H1 (cell line): ENCODE results near the gene CSF3R. TPM values are rescaled to one million over a fixed set of nuclear protein-coding genes. Genes with fewer than 3 reads are reported as not detected.

Experiments used
- CTCF ChIA-PET: fragments of 300-600 bp; sonication (Branson Sonifier 250); formaldehyde crosslinking; loops from one replicate; lab custom pipeline; 2021; ENCODE audit not compliant: partially characterized antibody; lab: Charles Lee
- POLR2A ChIA-PET: fragments of 300-600 bp; sonication (Branson Sonifier 250); formaldehyde crosslinking; loops from one replicate; lab custom pipeline; 2021; ENCODE audit warnings: inconsistent platforms; ENCODE audit not compliant: partially characterized antibody; lab: Charles Lee
- DNase-seq, 2 experiments: peaks; one replicate each; pipeline versions ENCODE4 v3.0.0 to v3.0.0-alpha.2; 2010 to 2022; ENCODE audit warnings: low spot score in 2 of 2, low read depth in 1 of 2, mixed read lengths in 1 of 2
- FAIRE-seq: peaks from 2 replicates; lab custom pipeline; 2011; peaks lifted over from hg19 to GRCh38; lab: Jason Lieb, UNC
- H2AFZ ChIP-seq: 2 replicates; pipeline ENCODE4 v1.8.1; 2012; ENCODE audit warnings: low read length, inconsistent platforms
- H2AK5ac ChIP-seq: 2 replicates; pipeline ENCODE4 v1.6.1; 2013; ENCODE audit warnings: low read depth, low read length
- H2BK120ac ChIP-seq: replicated peaks from 2 replicates; pipeline ENCODE3; 2013; ENCODE audit warnings: low read depth, low read length, inconsistent platforms
- H2BK12ac ChIP-seq: 2 replicates; pipeline ENCODE4 v1.6.1; 2013; ENCODE audit warnings: low read depth, low read length
- H2BK15ac ChIP-seq: 2 replicates; pipeline ENCODE4 v1.6.1; 2013; ENCODE audit warnings: low read length
- H2BK20ac ChIP-seq: 2 replicates; pipeline ENCODE4 v1.6.1; 2013; ENCODE audit warnings: low read length
- H2BK5ac ChIP-seq: 2 replicates; pipeline ENCODE4 v1.6.1; 2013; ENCODE audit warnings: low read depth, low read length
- H3K14ac ChIP-seq: 2 replicates; pipeline ENCODE4 v1.6.1; 2013; ENCODE audit warnings: inconsistent platforms; ENCODE audit not compliant: insufficient read length
- H3K18ac ChIP-seq: 2 replicates; pipeline ENCODE4 v1.6.1; 2013; ENCODE audit warnings: low read length; ENCODE audit errors: extremely low read depth
- H3K23ac ChIP-seq: 2 replicates; pipeline ENCODE4 v1.6.1; 2013; ENCODE audit warnings: inconsistent platforms; ENCODE audit not compliant: insufficient read length
- H3K23me2 ChIP-seq: 2 replicates; pipeline ENCODE4 v1.6.1; 2013; ENCODE audit warnings: low read depth, low read length
- H3K27ac ChIP-seq: 2 replicates; pipeline ENCODE4 v1.6.1; 2011; ENCODE audit warnings: low read depth, low read length, inconsistent platforms
- H3K27me3 ChIP-seq, 4 experiments: replicated peaks in 1 of 4; 1 replicate in 1 of 4; 2 replicates in 3 of 4; pipeline versions ENCODE4 v1.6.1 to v1.8.1; 2011 to 2013; ENCODE audit warnings: low read length in 3 of 4, mild to moderate bottlenecking in 3 of 4, inconsistent platforms in 2 of 4, mixed read lengths in 2 of 4, moderate library complexity in 1 of 4; ENCODE audit not compliant: control insufficient read depth in 3 of 4, insufficient read depth in 3 of 4; ENCODE audit errors: extremely low read depth in 1 of 4
- H3K36me3 ChIP-seq, 4 experiments: 2 replicates each; pipeline versions ENCODE4 v1.6.1 to v1.8.1; 2011 to 2013; ENCODE audit warnings: mild to moderate bottlenecking in 4 of 4, low read length in 3 of 4, moderate library complexity in 2 of 4, control low read depth in 1 of 4, inconsistent platforms in 1 of 4; ENCODE audit not compliant: insufficient read depth in 4 of 4, control insufficient read depth in 2 of 4
- H3K4ac ChIP-seq: replicated peaks from 2 replicates; pipeline ENCODE3; 2013; ENCODE audit warnings: low read length, low read depth, mixed read lengths, inconsistent platforms; ENCODE audit not compliant: insufficient read length
- H3K4me1 ChIP-seq, 4 experiments: replicated peaks in 1 of 4; 1 replicate in 1 of 4; 2 replicates in 3 of 4; pipeline versions ENCODE4 v1.6.1 to v1.8.1; 2011 to 2013; ENCODE audit warnings: low read length in 3 of 4, inconsistent platforms in 2 of 4, mixed read lengths in 1 of 4; ENCODE audit not compliant: insufficient read depth in 4 of 4, control insufficient read depth in 3 of 4
- H3K4me2 ChIP-seq, 2 experiments: 2 replicates each; pipeline versions ENCODE4 v1.6.1 to v1.8.1; 2011 to 2013; ENCODE audit warnings: low read depth in 2 of 2, low read length in 2 of 2, control low read depth in 1 of 2, inconsistent platforms in 1 of 2, mild to moderate bottlenecking in 1 of 2; ENCODE audit not compliant: insufficient read depth in 1 of 2
- H3K4me3 ChIP-seq, 4 experiments: fragments of 200-600, 300-600 bp in 1 of 4; sonication (generic), shearing (Covaris generic), sonication (Bioruptor Twin) in 1 of 4; 2 replicates each; pipeline versions ENCODE4 v1.5.1 to v1.8.1; 2011 to 2016; ENCODE audit warnings: low read length in 4 of 4, low read depth in 3 of 4, control low read depth in 2 of 4, inconsistent platforms in 2 of 4, mild to moderate bottlenecking in 2 of 4, mixed read lengths in 1 of 4, moderate library complexity in 1 of 4; ENCODE audit not compliant: insufficient read depth in 2 of 4; ENCODE audit errors: extremely low read depth in 1 of 4
- H3K56ac ChIP-seq: replicated peaks from 2 replicates; pipeline ENCODE3; 2013; ENCODE audit warnings: low read depth, mild to moderate bottlenecking, mixed read lengths, low read length, inconsistent platforms; ENCODE audit not compliant: insufficient read length
- H3K79me1 ChIP-seq: 2 replicates; pipeline ENCODE4 v1.6.1; 2013; ENCODE audit warnings: low read depth, low read length, control low read depth
- H3K79me2 ChIP-seq, 2 experiments: 2 replicates each; pipeline versions ENCODE4 v1.6.1 to v1.8.1; 2012 to 2013; ENCODE audit warnings: low read length in 2 of 2, mild to moderate bottlenecking in 2 of 2, inconsistent platforms in 1 of 2; ENCODE audit not compliant: insufficient read depth in 2 of 2, control insufficient read depth in 1 of 2
- H3K9ac ChIP-seq, 4 experiments: replicated peaks in 1 of 4; 1 replicate in 1 of 4; 2 replicates in 3 of 4; pipeline versions ENCODE4 v1.6.1 to v1.8.1; 2011 to 2013; ENCODE audit warnings: low read depth in 3 of 4, low read length in 3 of 4, control low read depth in 2 of 4, mild to moderate bottlenecking in 2 of 4, moderate library complexity in 2 of 4, inconsistent platforms in 1 of 4; ENCODE audit errors: extremely low read depth in 1 of 4
- H3K9me3 ChIP-seq, 2 experiments: 2 replicates each; pipeline versions ENCODE4 v1.6.1 to v1.8.1; 2012 to 2013; ENCODE audit warnings: mild to moderate bottlenecking in 2 of 2, moderate library complexity in 2 of 2, control low read depth in 1 of 2, inconsistent platforms in 1 of 2, low read depth in 1 of 2, low read length in 1 of 2, mixed read lengths in 1 of 2; ENCODE audit not compliant: insufficient read depth in 2 of 2
- H4K20me1 ChIP-seq, 2 experiments: replicated peaks in 1 of 2; 2 replicates each; pipeline versions ENCODE3 to v1.8.1; 2011 to 2013; ENCODE audit warnings: inconsistent platforms in 2 of 2, low read length in 2 of 2, mild to moderate bottlenecking in 1 of 2; ENCODE audit not compliant: insufficient read depth in 2 of 2, control insufficient read depth in 1 of 2
- H4K5ac ChIP-seq: 2 replicates; pipeline ENCODE4 v1.6.1; 2013; ENCODE audit warnings: low read length, low read depth, mixed read lengths, inconsistent platforms; ENCODE audit not compliant: insufficient read length
- H4K8ac ChIP-seq: 2 replicates; pipeline ENCODE4 v1.8.0; 2013; ENCODE audit warnings: mild to moderate bottlenecking, moderate library complexity, low read length, inconsistent platforms; ENCODE audit not compliant: insufficient read depth; ENCODE audit errors: extremely low read depth
- H4K91ac ChIP-seq: replicated peaks from 2 replicates; pipeline ENCODE3; 2013; ENCODE audit warnings: low read length, mixed read lengths, inconsistent platforms; ENCODE audit not compliant: insufficient read length
- ASH2L ChIP-seq: fragments of 200-600, 300-600 bp; sonication (generic); IDR thresholded peaks from one replicate; pipeline ENCODE4 v1.7.1; 2017; ENCODE audit warnings: low read length
- ATF3 ChIP-seq: IDR thresholded peaks from 2 replicates; pipeline ENCODE4 v1.6.1; 2011; ENCODE audit warnings: low read depth, mild to moderate bottlenecking, low read length; ENCODE audit not compliant: insufficient read depth
- HDAC6 ChIP-seq: IDR thresholded peaks from one replicate; pipeline ENCODE4 v1.7.1; 2012; ENCODE audit warnings: low read depth, mild to moderate bottlenecking, inconsistent platforms, low read length, moderate library complexity
- JUN ChIP-seq: IDR thresholded peaks from 2 replicates; pipeline ENCODE4 v1.6.1; 2011; ENCODE audit warnings: low read depth, mild to moderate bottlenecking, improper control_type of control experiment, low read length
- JUND ChIP-seq: IDR thresholded peaks from 2 replicates; pipeline ENCODE4 v1.6.1; 2011; ENCODE audit warnings: mild to moderate bottlenecking, improper control_type of control experiment, low read length
- KDM5A ChIP-seq: fragments of 200-600 bp; IDR thresholded peaks from 2 replicates; pipeline ENCODE4 v1.7.1; 2012; ENCODE audit warnings: mild to moderate bottlenecking, low read length, inconsistent platforms, mixed read lengths
- MAFK ChIP-seq: IDR thresholded peaks from 2 replicates; pipeline ENCODE4 v1.6.1; 2012; ENCODE audit warnings: low read depth, mild to moderate bottlenecking, improper control_type of control experiment, low read length
- PHF8 ChIP-seq: fragments of 200-600 bp; sonication (generic); conservative IDR thresholded peaks from 2 replicates; pipeline ENCODE4 v1.7.1; 2012; ENCODE audit warnings: low read depth, mild to moderate bottlenecking, inconsistent platforms, low read length, moderate library complexity
- RBBP5 ChIP-seq: IDR thresholded peaks from 2 replicates; pipeline ENCODE4 v1.7.1; 2012; ENCODE audit warnings: low read depth, mild to moderate bottlenecking, inconsistent platforms, low read length, moderate library complexity, borderline replicate concordance
- RXRA ChIP-seq: IDR thresholded peaks from 2 replicates; pipeline ENCODE4 v1.6.1; 2011; ENCODE audit warnings: low read depth, mild to moderate bottlenecking, low read length, moderate library complexity; ENCODE audit not compliant: insufficient read depth
- SAP30 ChIP-seq: fragments of 300-600 bp; sonication (generic); IDR thresholded peaks from 2 replicates; pipeline ENCODE4 v1.7.1; 2012; ENCODE audit warnings: low read length, moderate library complexity, mild to moderate bottlenecking, inconsistent platforms; ENCODE audit not compliant: insufficient read depth, insufficient replicate concordance
- SIRT6 ChIP-seq: IDR thresholded peaks from one replicate; pipeline ENCODE4 v1.7.1; 2012; ENCODE audit warnings: low read length, inconsistent platforms
- SP4 ChIP-seq: IDR thresholded peaks from 2 replicates; pipeline ENCODE4 v1.6.1; 2012; ENCODE audit warnings: low read length, inconsistent platforms
- TBP ChIP-seq: IDR thresholded peaks from 2 replicates; pipeline ENCODE4 v1.6.1; 2011; ENCODE audit warnings: low read depth, low read length, improper control_type of control experiment
- WGBS, 2 experiments: shearing (Covaris generic) in 1 of 2; methylation state at CpG; one replicate each; pipeline versions ENCODE4 v1.1.6 to v1.1.7; 2013 to 2015; ENCODE audit warnings: low lambda C conversion rate in 2 of 2, mixed read lengths in 2 of 2, inconsistent platforms in 1 of 2, low coverage in 1 of 2, missing lambda C conversion rate in 1 of 2; ENCODE audit not compliant: insufficient replicate concordance in 2 of 2, insufficient coverage in 1 of 2, insufficient read length in 1 of 2; ENCODE audit errors: extremely low coverage in 1 of 2, missing lambda C conversion rate in 1 of 2; 5-methylcytosine and 5-hydroxymethylcytosine counted together
- polyA plus RNA-seq, 7 experiments: library from polyadenylated mRNA; depleted of rRNA in 3 of 7; stranded (reverse) in 5 of 7; unstranded in 2 of 7; fragments of >200 nt in 5 of 7; fragments of 200-250 nt in 2 of 7; gene quantifications; 1 replicate in 5 of 7; 2 replicates in 1 of 7; 4 replicates in 1 of 7; pipeline versions ENCODE4 v1.2.1 to v1.2.3, GENCODE V29; 2011 to 2013; ENCODE audit warnings: missing spikeins in 2 of 7, mixed read lengths in 2 of 7
- total RNA-seq: library from RNA; stranded (reverse); fragmentation: NEBNext Ultra II Directional; extraction: Animal tissue kit (Norgen Biotek cat#: 25700); gene quantifications from 2 replicates; pipeline ENCODE4 v1.2.1, GENCODE V29; 2021

The CSF3R gene
- total and polyA plus RNA-seq, 2 of the 8 experiments (the other 6 are each of a cell fraction or from before 2014, with no cell fraction given) = not detected

- no peak overlapping the region for H2BK12ac ChIP-seq
- no peaks in the 10 kb centered on the region for H4K20me1 ChIP-seq
- H2BK120ac ChIP-seq = no peak overlapping the region
- H4K8ac ChIP-seq = no peak overlapping the region
- no peak overlapping the region for H3K4me2 ChIP-seq
- H3K27ac ChIP-seq = no peak overlapping the region
- H3K9ac ChIP-seq = no peak overlapping the region
- CTCF ChIA-PET = no interaction called here
- H3K4ac ChIP-seq = no peak overlapping the region
- no peak for TF ChIP-seq PHF8
- no peak for TF ChIP-seq SAP30
- TF ChIP-seq JUN = no peak
- no peak for TF ChIP-seq ASH2L
- TF ChIP-seq SP4 = no peak
- no peak for TF ChIP-seq RBBP5
- no peak for TF ChIP-seq KDM5A
- no peak for TF ChIP-seq RXRA
- TF ChIP-seq MAFK = no peak
- TF ChIP-seq TBP = no peak
- TF ChIP-seq JUND = no peak
- TF ChIP-seq HDAC6 = no peak
- TF ChIP-seq SIRT6 = no peak
- TF ChIP-seq ATF3 = no peak
- H3K27me3 ChIP-seq = no peaks in the 10 kb centered on the region
- H3K56ac ChIP-seq = no peak overlapping the region
- DNase-seq (no peak), FAIRE-seq (no peak)
- H2AFZ ChIP-seq = no peak overlapping the region
- H3K23ac ChIP-seq = no peak overlapping the region
- H3K79me2 ChIP-seq = no peaks in the 10 kb centered on the region
- POLR2A ChIA-PET = no interaction called here
- WGBS, 2 experiments = 90% methylated on average over 2 of the region's 2 CpGs; no CpG with 5 or more reads in 1 of the 2 experiments
- H3K23me2 ChIP-seq = no peaks in the 10 kb centered on the region
- H4K5ac ChIP-seq = no peak overlapping the region
- peaks cover 0 to 2% (median 0%) of the 10 kb centered on the region in 4 experiments; a peak in 3 of 7 replicates for H3K4me1 ChIP-seq
- H3K18ac ChIP-seq = no peak overlapping the region
- no peaks in the 10 kb centered on the region for H3K36me3 ChIP-seq
- H3K4me3 ChIP-seq = no peak overlapping the region
- no peak overlapping the region for H2BK20ac ChIP-seq
- H3K9me3 ChIP-seq = no peaks in the 10 kb centered on the region
- H3K79me1 ChIP-seq = no peaks in the 10 kb centered on the region
- H2BK15ac ChIP-seq = no peak overlapping the region
- H4K91ac ChIP-seq = no peak overlapping the region
- H3K14ac ChIP-seq = no peak overlapping the region
- no peak overlapping the region for H2AK5ac ChIP-seq
- H2BK5ac ChIP-seq = no peak overlapping the region
Observed at GRCh38 chr1:36484099-36484498, 1.4 kb upstream of the CSF3R start.
